ENCODE results near the gene PAK1IP1. TPM values are rescaled to one million over a fixed set of nuclear protein-coding genes. Genes with fewer than 3 reads are reported as not detected.

PAK1IP1 gene
- total and polyA plus RNA-seq, 9 donors = 14.4 to 21.3 (median 17.7) TPM

DNA sequence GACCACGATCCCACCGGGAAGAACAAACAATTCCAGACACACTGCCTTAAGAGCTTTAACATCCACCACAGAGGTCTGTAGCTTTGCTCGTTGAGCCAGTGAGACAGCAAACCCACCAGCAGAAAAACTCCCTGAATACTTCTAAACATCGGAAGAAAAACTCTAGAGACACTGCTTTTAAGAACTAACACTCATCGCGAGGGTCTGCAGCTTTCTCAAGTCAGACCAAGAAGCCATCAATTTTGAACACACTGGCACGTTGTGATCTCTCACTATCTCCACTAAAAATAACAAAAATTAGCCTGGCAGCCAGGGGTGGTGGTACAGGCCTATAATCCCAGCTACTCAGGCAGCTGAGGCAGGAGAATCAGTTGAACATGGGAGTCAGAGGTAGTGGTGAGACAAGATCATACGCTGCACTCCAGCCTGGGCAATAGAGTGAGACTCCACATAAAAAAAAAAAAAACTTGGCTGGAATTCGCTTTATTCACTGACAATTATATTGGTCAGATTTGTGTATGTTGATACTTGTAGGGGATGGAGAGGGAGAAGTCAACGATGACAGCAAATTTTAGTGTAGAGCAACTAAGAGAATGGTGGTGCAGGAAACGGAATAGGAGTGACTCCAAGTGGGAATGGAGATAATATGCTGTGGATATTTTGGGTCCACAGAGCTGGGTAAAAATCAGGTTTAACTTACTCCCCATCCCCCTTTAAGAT is 27.2 kb downstream of the PAK1IP1 start:
- Histone ChIP-seq H3K27me3 (ENCODE audit: control insufficient read depth, insufficient read depth, low read length) (no peaks in the 10 kb centered on the region), H3K36me3 (ENCODE audit: control insufficient read depth, insufficient read depth, low read length) (peaks cover 26% of the 10 kb centered on the region), H3K27ac (ENCODE audit: low read length) (peak overlapping the region; percentile 94), H3K4me1 (ENCODE audit: control insufficient read depth, insufficient read depth, low read length) (peaks cover 23% of the 10 kb centered on the region), H3K9me3 (replicated peaks; ENCODE audit: control insufficient read depth, low read depth, low read length) (no peaks in the 10 kb centered on the region), H3K4me3 (ENCODE audit: low read length) (peak overlapping the region; percentile 73)
- 41% methylated on average over 3 of the region's 11 CpGs for WGBS (ENCODE audit: insufficient coverage)
- DNase-seq = no peak

DNA sequence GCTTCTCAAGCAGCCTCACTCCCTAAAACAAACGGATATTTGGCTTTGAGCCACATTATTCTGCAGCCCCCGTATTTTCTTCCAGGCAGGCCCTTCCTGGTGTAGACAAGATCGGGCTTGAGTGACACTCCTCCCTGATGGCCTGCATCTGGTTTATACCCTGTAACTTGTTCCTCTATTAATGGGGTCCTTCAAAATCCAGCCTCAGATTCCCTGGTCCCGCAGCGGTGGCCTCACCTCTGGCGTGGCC is 27.7 kb downstream of the PAK1IP1 start:
- DNase-seq = no peak
- peaks cover 23% of the 10 kb centered on the region for H3K4me1 ChIP-seq (ENCODE audit: control insufficient read depth, insufficient read depth, low read length)
- peak overlapping the region; percentile 73 for H3K4me3 ChIP-seq (ENCODE audit: low read length)
- no peaks in the 10 kb centered on the region for H3K27me3 ChIP-seq (ENCODE audit: control insufficient read depth, insufficient read depth, low read length)
- peaks cover 30% of the 10 kb centered on the region for H3K36me3 ChIP-seq (ENCODE audit: control insufficient read depth, insufficient read depth, low read length)
- WGBS (ENCODE audit: insufficient coverage) = 2% methylated on average over 6 of the region's 6 CpGs
- no peaks in the 10 kb centered on the region for H3K9me3 ChIP-seq (replicated peaks; ENCODE audit: control insufficient read depth, low read depth, low read length)
- peak overlapping the region; percentile 94 for H3K27ac ChIP-seq (ENCODE audit: low read length)

DNA sequence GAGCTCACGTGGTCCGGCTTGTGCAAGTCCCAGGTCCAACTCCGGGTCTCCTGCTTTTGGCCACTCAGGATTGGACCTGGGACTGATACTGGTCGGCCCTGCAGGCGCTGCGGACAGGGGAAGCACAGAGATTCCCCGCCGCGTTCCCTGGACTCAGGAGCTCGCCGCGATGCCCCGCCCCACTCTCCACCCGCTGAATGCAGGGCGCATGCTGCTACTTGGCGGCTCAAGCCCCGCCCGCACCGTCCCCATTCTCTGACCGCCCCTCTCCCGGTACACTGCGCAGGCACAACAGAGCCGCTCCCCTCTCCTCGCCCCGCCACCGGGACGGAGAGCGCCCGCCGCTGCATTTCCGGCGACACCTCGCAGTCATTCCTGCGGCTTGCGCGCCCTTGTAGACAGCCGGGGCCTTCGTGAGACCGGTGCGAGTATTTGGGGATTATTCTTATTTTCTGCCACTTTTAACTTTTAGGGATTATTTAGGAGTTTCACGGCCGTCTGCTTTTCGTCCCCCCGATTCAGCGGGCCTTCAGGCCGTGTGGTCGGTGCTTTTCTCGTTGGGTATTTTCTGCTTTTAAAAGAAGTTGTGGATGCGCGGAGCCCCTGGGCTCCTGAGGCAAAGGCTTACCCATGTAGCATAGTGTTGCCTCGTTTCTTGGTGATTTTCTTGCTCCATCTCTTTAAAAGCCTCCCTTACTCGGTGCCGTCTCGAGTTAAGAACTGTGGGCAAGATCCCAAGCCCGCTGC is 28.2 kb downstream of the PAK1IP1 start, which contains the start of gene TMEM14C:
TSS of gene TMEM14C (plus strand) at position 251 of the 747 bp plus-strand sequence. CDS start 1,544 bp downstream, outside the sequence.
- H3K27me3 ChIP-seq (ENCODE audit: control insufficient read depth, insufficient read depth, low read length) = no peaks in the 10 kb centered on the region
- 0% methylated on average over 28 of the region's 55 CpGs for WGBS (ENCODE audit: insufficient coverage)
- peaks cover 23% of the 10 kb centered on the region for H3K4me1 ChIP-seq (ENCODE audit: control insufficient read depth, insufficient read depth, low read length)
- H3K4me3 ChIP-seq (ENCODE audit: low read length) = peak within 1 kb of the TSS; percentile 73
- H3K36me3 ChIP-seq (ENCODE audit: control insufficient read depth, insufficient read depth, low read length) = peaks cover 34% of the 10 kb centered on the region
- no peaks in the 10 kb centered on the region for H3K9me3 ChIP-seq (replicated peaks; ENCODE audit: control insufficient read depth, low read depth, low read length)
- peak within 1 kb of the TSS; percentile 94 for H3K27ac ChIP-seq (ENCODE audit: low read length)
- peak; percentile 100 for DNase-seq

DNA sequence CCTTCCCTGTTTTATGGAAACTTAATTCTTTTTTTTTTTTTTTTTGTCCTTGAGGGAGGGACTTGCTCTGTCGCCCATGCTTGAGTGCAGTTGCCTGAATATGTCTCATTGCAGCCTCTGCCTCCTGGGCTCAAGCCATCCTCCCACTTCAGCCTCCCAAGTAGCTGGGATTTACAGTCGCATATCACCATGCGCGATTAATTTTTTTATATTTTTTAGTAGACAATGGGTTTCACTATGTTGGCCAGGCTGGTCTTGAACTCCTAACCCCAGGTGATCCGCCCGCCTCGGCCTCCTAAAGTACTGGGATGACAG is 28.8 kb downstream of the PAK1IP1 start:
- no peaks in the 10 kb centered on the region for H3K9me3 ChIP-seq (replicated peaks; ENCODE audit: control insufficient read depth, low read depth, low read length)
- no peak for DNase-seq
- peaks cover 39% of the 10 kb centered on the region for H3K36me3 ChIP-seq (ENCODE audit: control insufficient read depth, insufficient read depth, low read length)
- no peaks in the 10 kb centered on the region for H3K27me3 ChIP-seq (ENCODE audit: control insufficient read depth, insufficient read depth, low read length)
- 14% methylated on average over 3 of the region's 7 CpGs for WGBS (ENCODE audit: insufficient coverage)
- H3K4me1 ChIP-seq (ENCODE audit: control insufficient read depth, insufficient read depth, low read length) = peaks cover 23% of the 10 kb centered on the region
- peak overlapping the region; percentile 88 for H3K27ac ChIP-seq (ENCODE audit: low read length)
- H3K4me3 ChIP-seq (ENCODE audit: low read length) = peak overlapping the region; percentile 73

DNA sequence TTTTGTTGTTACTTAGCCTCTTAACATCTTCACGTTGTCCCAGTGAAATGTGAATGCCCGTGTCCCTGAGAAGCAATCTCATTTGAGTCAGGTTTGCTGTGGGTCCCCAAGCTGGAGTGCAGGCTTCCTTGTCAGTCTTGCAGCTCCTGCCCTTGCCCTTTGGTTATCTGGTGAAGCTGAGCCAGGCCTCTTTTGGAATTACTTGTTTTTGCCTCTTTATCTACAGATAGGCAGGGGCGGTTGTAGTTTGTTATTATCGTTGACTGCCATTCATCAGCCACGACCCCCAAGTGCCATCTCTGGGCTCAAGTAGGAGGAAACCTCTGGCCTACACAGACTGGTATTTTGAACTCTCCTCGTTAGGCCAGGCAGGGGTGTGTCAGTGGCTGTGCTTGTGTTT is 30.3 kb downstream of the PAK1IP1 start:
- Histone ChIP-seq H3K4me3 (ENCODE audit: low read length) (no peak overlapping the region), H3K9me3 (replicated peaks; ENCODE audit: control insufficient read depth, low read depth, low read length) (no peaks in the 10 kb centered on the region), H3K27ac (ENCODE audit: low read length) (no peak overlapping the region), H3K36me3 (ENCODE audit: control insufficient read depth, insufficient read depth, low read length) (peaks cover 50% of the 10 kb centered on the region), H3K4me1 (ENCODE audit: control insufficient read depth, insufficient read depth, low read length) (peaks cover 23% of the 10 kb centered on the region), H3K27me3 (ENCODE audit: control insufficient read depth, insufficient read depth, low read length) (no peaks in the 10 kb centered on the region)
- WGBS (ENCODE audit: insufficient coverage) = 90% methylated on average over 3 of the region's 6 CpGs
- no peak for DNase-seq

DNA sequence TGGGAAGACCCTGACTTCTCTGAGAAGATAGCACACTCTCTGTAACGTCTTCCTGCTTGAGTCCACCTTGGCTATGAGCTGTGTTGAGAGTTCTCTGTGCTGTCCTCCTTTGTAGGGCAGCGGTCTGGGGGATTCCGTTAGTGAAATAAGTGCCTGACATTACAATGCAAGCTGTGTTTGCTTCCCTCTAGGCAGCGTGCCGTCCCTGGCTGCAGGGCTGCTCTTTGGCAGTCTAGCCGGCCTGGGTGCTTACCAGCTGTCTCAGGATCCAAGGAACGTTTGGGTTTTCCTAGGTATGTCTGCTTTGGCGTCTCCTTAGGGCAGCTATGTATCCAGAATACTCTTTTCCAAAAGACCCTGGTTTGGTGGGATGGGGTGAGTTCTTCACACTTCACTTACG is 30.9 kb downstream of the PAK1IP1 start:
- 95% methylated on average over 4 of the region's 9 CpGs for WGBS (ENCODE audit: insufficient coverage)
- no peak overlapping the region for H3K27ac ChIP-seq (ENCODE audit: low read length)
- H3K4me3 ChIP-seq (ENCODE audit: low read length) = no peak overlapping the region
- H3K27me3 ChIP-seq (ENCODE audit: control insufficient read depth, insufficient read depth, low read length) = no peaks in the 10 kb centered on the region
- H3K9me3 ChIP-seq (replicated peaks; ENCODE audit: control insufficient read depth, low read depth, low read length) = no peaks in the 10 kb centered on the region
- peaks cover 23% of the 10 kb centered on the region for H3K4me1 ChIP-seq (ENCODE audit: control insufficient read depth, insufficient read depth, low read length)
- DNase-seq = no peak
- H3K36me3 ChIP-seq (ENCODE audit: control insufficient read depth, insufficient read depth, low read length) = peaks cover 56% of the 10 kb centered on the region

DNA sequence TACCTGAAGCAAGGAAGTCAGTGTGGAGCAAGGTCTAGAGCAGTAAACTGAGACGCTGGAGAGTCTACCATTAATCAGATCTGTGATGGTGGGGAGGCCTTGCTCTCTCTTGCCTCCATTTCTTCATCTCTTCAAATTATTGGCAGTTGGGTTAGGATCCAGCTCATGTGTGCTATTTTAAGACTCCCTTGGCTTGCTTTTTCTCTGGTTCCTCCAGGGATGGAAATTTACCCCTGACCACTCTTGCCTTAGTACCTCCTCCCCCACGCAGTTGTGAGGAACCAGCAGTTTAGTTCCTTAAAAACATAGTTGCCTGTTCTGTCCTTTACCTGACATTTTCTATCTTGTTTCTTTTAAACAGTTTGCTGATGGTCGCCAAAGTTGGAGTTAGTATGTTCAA is 35.5 kb downstream of the PAK1IP1 start:
- Histone ChIP-seq H3K4me1 (ENCODE audit: control insufficient read depth, insufficient read depth, low read length) (no peaks in the 10 kb centered on the region), H3K27ac (ENCODE audit: low read length) (no peak overlapping the region), H3K36me3 (ENCODE audit: control insufficient read depth, insufficient read depth, low read length) (peaks cover 65% of the 10 kb centered on the region), H3K9me3 (replicated peaks; ENCODE audit: control insufficient read depth, low read depth, low read length) (no peaks in the 10 kb centered on the region), H3K4me3 (ENCODE audit: low read length) (no peak overlapping the region), H3K27me3 (ENCODE audit: control insufficient read depth, insufficient read depth, low read length) (no peaks in the 10 kb centered on the region)
- WGBS (ENCODE audit: insufficient coverage) = 75% methylated on average over 1 of the region's 3 CpGs
- peak; percentile 56 for DNase-seq

DNA sequence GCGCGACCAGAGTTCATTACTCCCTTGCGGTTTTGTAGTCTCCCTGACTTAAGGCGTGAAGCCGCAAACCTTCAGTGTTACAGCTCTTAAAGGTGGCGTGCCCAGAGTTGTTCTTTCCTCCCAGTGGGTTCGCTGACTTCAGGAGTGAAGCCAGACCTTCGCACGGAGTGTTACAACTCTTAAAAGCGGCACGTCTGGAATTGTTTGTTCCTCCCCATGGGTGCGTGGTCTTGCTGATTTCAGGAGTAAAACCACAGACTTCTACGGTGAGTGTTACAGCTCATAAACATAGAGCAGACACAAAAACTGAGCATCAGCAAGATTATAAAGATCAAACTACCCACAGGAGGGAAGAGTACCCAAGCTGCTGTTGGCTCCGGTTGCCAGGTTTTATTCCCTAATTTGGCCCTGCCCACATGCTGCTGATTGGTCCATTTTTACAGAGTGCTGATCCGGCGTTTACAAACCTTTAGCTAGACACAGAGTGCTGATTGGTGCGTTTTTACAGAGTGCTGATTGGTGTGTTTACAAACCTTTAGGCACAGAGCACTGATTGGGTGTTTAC is 38.5 kb downstream of the PAK1IP1 start:
- Histone ChIP-seq H3K4me1 (ENCODE audit: control insufficient read depth, insufficient read depth, low read length) (no peaks in the 10 kb centered on the region), H3K27ac (ENCODE audit: low read length) (no peak overlapping the region), H3K9me3 (replicated peaks; ENCODE audit: control insufficient read depth, low read depth, low read length) (no peaks in the 10 kb centered on the region), H3K27me3 (ENCODE audit: control insufficient read depth, insufficient read depth, low read length) (no peaks in the 10 kb centered on the region), H3K36me3 (ENCODE audit: control insufficient read depth, insufficient read depth, low read length) (peaks cover 39% of the 10 kb centered on the region), H3K4me3 (ENCODE audit: low read length) (no peak overlapping the region)
- no peak for DNase-seq
- 53% methylated on average over 12 of the region's 17 CpGs for WGBS (ENCODE audit: insufficient coverage)

DNA sequence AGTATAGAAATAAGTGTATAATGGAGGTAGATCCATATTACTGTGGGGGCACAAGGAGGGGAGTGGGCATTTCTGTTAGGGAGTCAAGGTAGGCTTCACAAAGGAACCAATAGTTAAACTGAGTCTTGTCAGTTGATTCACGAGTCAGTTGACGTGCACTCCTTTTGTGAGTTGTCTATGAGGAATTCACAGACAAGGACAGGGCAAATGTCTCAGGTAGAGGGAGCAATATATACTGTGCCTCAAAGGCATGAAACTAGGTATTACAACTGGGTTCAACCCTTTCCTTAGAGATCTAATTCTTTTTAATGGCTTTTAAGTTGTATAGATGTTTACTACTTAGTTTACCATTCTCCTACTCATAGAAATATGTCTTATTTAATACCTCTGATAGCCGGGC is 39.1 kb downstream of the PAK1IP1 start:
- no peaks in the 10 kb centered on the region for H3K4me1 ChIP-seq (ENCODE audit: control insufficient read depth, insufficient read depth, low read length)
- WGBS (ENCODE audit: insufficient coverage) = 86% methylated on average over 2 of the region's 3 CpGs
- DNase-seq = no peak
- no peak overlapping the region for H3K4me3 ChIP-seq (ENCODE audit: low read length)
- no peaks in the 10 kb centered on the region for H3K27me3 ChIP-seq (ENCODE audit: control insufficient read depth, insufficient read depth, low read length)
- H3K36me3 ChIP-seq (ENCODE audit: control insufficient read depth, insufficient read depth, low read length) = peaks cover 35% of the 10 kb centered on the region
- H3K27ac ChIP-seq (ENCODE audit: low read length) = no peak overlapping the region
- no peaks in the 10 kb centered on the region for H3K9me3 ChIP-seq (replicated peaks; ENCODE audit: control insufficient read depth, low read depth, low read length)

DNA sequence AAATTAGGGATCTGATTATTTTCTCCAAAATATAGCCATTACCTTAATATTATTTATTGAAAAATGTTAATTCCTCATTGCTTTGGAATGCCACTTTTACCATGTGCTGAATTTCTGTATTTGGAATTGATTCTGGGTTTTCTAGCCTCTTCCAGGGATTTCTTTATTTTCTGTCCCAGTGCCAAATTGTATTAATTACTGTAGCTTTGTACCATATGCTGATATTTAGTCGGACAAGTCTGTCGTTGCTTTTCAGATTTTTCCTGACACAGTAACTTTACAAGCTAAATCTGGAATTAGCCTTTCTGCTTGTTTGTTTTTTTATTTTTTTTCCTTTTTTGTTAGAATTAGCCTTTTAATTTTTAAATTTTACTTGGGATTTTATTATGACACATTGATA is 42.0 kb downstream of the PAK1IP1 start:
- peaks cover 12% of the 10 kb centered on the region for H3K36me3 ChIP-seq (ENCODE audit: control insufficient read depth, insufficient read depth, low read length)
- H3K9me3 ChIP-seq (replicated peaks; ENCODE audit: control insufficient read depth, low read depth, low read length) = no peaks in the 10 kb centered on the region
- no peaks in the 10 kb centered on the region for H3K27me3 ChIP-seq (ENCODE audit: control insufficient read depth, insufficient read depth, low read length)
- WGBS (ENCODE audit: insufficient coverage) = no CpG with 5 or more reads among the region's 2 CpGs
- DNase-seq = no peak
- no peaks in the 10 kb centered on the region for H3K4me1 ChIP-seq (ENCODE audit: control insufficient read depth, insufficient read depth, low read length)
- no peak overlapping the region for H3K27ac ChIP-seq (ENCODE audit: low read length)
- H3K4me3 ChIP-seq (ENCODE audit: low read length) = no peak overlapping the region
